ENCODE results near the gene NPC1L1. TPM values are rescaled to one million over a fixed set of nuclear protein-coding genes. Genes with fewer than 3 reads are reported as not detected.

The NPC1L1 gene
- total RNA-seq, 6 experiments from 2014 or later, result not detected

DNA sequence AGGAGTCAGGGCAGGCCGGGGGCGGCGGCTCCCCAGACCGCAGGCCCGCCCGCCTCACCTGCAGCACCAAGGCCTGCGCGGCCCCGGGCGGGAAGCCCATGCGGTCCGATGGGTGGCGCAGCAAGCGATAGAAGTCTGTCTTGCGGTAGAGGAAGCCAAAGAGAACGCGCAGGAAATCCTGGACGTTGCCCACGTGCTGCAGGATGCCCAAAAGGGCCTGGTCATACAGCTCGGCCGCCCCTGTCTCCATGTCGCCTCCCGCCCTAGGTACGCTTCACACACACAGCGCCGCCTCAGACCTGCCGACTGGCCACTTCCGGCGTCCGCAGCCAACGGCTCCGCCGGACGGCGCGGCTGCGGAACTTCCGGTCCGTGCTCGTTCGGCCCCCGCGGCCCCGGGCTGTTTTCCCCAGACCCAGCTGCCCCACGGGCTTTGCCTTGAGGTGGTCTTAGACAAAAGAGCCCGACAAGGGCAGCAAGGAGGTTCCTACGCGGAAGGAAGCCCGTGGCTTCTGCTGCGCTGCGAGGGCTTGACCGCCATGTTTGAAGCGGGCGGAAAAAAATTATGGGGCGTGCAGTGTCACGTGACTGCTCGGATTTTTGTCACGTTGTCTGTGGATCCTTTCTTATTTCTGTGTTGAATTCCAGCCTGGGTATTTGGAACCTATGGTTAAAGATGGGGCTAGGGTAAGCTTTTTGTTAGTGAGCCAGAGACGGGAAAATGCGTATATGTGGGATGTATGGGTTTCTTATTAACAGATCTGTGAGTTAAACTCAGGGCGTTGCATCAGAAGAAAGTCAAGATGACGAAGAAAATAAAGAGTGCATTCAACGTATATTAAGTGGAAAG, 50.6 kb downstream of the NPC1L1 start, which contains the start of gene NUDCD3:
TSS of gene NUDCD3 (minus strand) at position 308 of the 850 bp plus-strand sequence. CDS start at position 250, 58 bp downstream.
- Mint-ChIP-seq H3K9me3 (no peaks in the 10 kb centered on the region), H3K27me3 (ENCODE audit: insufficient read depth) (peaks cover 3% of the 10 kb centered on the region; the same call in 1 of the 2 replicates), H3K4me3 (peak within 1 kb of the TSS; percentile 94), H3K36me3 (ENCODE audit: low read depth) (peaks cover 14% of the 10 kb centered on the region), H3K4me1 (ENCODE audit: low read depth) (peaks cover 44% of the 10 kb centered on the region), H3K27ac (peak within 1 kb of the TSS; percentile 94)
- TF ChIP-seq, protein P1, sequence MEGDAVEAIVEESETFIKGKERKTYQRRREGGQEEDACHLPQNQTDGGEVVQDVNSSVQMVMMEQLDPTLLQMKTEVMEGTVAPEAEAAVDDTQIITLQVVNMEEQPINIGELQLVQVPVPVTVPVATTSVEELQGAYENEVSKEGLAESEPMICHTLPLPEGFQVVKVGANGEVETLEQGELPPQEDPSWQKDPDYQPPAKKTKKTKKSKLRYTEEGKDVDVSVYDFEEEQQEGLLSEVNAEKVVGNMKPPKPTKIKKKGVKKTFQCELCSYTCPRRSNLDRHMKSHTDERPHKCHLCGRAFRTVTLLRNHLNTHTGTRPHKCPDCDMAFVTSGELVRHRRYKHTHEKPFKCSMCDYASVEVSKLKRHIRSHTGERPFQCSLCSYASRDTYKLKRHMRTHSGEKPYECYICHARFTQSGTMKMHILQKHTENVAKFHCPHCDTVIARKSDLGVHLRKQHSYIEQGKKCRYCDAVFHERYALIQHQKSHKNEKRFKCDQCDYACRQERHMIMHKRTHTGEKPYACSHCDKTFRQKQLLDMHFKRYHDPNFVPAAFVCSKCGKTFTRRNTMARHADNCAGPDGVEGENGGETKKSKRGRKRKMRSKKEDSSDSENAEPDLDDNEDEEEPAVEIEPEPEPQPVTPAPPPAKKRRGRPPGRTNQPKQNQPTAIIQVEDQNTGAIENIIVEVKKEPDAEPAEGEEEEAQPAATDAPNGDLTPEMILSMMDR (IDR thresholded peaks at IDR 0.05), result peak; percentile 59
- peak; percentile 68 for DNase-seq

DNA sequence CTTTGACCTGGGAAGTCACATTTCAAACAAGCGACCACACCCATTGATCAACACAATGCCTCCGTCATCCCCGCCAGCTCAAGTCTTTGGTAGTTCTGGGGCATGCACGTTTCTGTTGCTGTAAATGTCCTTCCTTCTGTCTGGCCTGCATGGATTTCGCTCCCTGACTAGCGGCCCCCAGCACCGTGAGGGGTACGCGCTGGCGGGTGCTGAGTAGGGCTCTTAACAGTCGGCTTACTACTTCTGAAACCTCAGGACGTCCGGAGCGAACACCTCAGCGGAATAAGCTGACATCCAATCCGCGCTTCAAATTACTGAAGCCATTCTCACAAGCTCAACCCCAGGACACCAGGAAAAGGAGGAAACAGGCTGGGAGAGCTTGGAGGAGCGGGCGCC, 51.2 kb downstream of the NPC1L1 start:
- Mint-ChIP-seq H3K9me3 (no peaks in the 10 kb centered on the region), H3K27me3 (ENCODE audit: insufficient read depth) (no peaks in the 10 kb centered on the region), H3K36me3 (ENCODE audit: low read depth) (peaks cover 18% of the 10 kb centered on the region), H3K4me3 (peak overlapping the region; percentile 94), H3K27ac (peak overlapping the region; percentile 94), H3K4me1 (ENCODE audit: low read depth) (peaks cover 44% of the 10 kb centered on the region)
- no peak for DNase-seq
- TF ChIP-seq, protein P1 (IDR thresholded peaks at IDR 0.05), result no peak

DNA sequence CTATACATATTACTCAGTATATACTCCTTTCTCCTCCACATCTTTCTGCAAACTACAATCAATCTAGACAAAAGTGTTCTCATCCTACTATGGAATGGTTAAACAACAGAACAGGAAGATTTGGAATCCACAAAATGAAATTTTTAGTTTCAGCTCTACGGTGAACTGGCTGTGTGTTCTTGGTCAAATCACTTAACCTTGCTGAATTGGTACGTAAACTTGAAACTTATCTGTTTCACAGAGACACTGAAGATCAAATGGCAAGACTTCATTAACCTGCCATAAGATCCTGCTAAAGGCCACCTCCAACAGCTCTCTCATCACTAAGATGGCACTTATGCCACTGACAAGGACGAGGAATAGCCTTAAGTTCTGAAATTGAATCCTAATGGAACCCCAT, 52.2 kb downstream of the NPC1L1 start:
- H3K27me3 Mint-ChIP-seq (ENCODE audit: insufficient read depth), result no peaks in the 10 kb centered on the region
- H3K9me3 Mint-ChIP-seq, result no peaks in the 10 kb centered on the region
- H3K36me3 Mint-ChIP-seq (ENCODE audit: low read depth), result peaks cover 28% of the 10 kb centered on the region
- TF ChIP-seq, protein P1 (IDR thresholded peaks at IDR 0.05), result no peak
- DNase-seq, result no peak
- H3K27ac Mint-ChIP-seq, result no peak overlapping the region
- peak overlapping the region; percentile 94 for H3K4me3 Mint-ChIP-seq
- peaks cover 44% of the 10 kb centered on the region for H3K4me1 Mint-ChIP-seq (ENCODE audit: low read depth)

DNA sequence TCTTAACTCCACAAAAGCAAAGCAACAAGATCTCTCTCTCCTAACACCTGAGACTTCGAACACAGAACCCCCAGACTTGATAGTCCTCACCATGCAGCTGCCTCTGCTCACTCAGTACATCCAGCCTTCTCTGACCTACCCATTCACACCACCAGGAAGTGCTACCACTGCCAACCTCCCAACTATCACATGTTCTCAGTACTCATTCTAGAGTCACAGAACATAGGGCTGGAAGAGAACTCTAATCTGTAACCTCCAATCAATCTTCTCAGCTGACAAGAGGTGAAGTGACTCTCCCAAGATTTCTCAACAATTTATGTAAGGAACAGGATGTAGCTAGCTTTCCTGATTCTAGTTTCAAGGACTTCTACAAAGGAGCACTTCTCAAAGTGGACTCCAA, 54.4 kb downstream of the NPC1L1 start:
- Mint-ChIP-seq H3K36me3 (ENCODE audit: low read depth) (peaks cover 48% of the 10 kb centered on the region), H3K4me1 (ENCODE audit: low read depth) (peaks cover 44% of the 10 kb centered on the region), H3K4me3 (peak overlapping the region; percentile 8; the same call in 1 of the 2 replicates), H3K9me3 (no peaks in the 10 kb centered on the region), H3K27me3 (ENCODE audit: insufficient read depth) (no peaks in the 10 kb centered on the region), H3K27ac (peak overlapping the region; percentile 5; the same call in 1 of the 2 replicates)
- peak; percentile 17 for DNase-seq
- TF ChIP-seq, protein P1 (IDR thresholded peaks at IDR 0.05), result 0 out of 2 replicates have a peak, but pooled peaks have one; percentile 12

DNA sequence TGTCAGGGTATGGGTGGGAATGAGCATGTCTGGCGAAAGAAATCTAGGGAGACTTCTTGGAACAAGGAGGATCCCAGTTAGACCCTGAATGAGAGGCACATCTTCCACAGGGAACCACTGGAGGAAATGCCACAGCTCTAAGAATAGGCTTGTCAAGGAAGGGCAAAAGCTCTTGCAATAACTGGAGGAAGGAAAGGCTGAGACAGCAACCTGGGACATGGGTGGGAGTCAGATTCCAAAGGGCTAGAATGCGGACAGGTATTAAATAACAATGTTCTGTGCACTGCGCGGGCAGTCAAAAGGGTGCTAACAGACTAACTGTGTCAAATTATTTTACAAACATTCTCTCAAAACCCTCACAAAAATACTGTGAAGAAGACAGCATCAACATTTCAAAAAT, 55.1 kb downstream of the NPC1L1 start:
- TF ChIP-seq, protein P1 (IDR thresholded peaks at IDR 0.05), result no peak
- Mint-ChIP-seq H3K4me3 (no peak overlapping the region), H3K27ac (no peak overlapping the region), H3K36me3 (ENCODE audit: low read depth) (peaks cover 48% of the 10 kb centered on the region), H3K4me1 (ENCODE audit: low read depth) (peaks cover 39% of the 10 kb centered on the region), H3K27me3 (ENCODE audit: insufficient read depth) (no peaks in the 10 kb centered on the region), H3K9me3 (no peaks in the 10 kb centered on the region)
- no peak for DNase-seq
